HG02981 (cell line): ENCODE measurements around the gene SHQ1.
"Not testable (repeated sequence)": the region's sequence is repeated elsewhere in the genome, so short reads cannot be mapped to it uniquely, and the experiment has no call there.

Experiments
- ATAC-seq: cut with Tn5 transposase; IDR thresholded peaks from one replicate; pipeline ENCODE4 v1.9.1; 2021; ENCODE audit warnings: mild to moderate bottlenecking, moderate library complexity; ENCODE audit not compliant: unreplicated experiment

Gene SHQ1

DNA sequence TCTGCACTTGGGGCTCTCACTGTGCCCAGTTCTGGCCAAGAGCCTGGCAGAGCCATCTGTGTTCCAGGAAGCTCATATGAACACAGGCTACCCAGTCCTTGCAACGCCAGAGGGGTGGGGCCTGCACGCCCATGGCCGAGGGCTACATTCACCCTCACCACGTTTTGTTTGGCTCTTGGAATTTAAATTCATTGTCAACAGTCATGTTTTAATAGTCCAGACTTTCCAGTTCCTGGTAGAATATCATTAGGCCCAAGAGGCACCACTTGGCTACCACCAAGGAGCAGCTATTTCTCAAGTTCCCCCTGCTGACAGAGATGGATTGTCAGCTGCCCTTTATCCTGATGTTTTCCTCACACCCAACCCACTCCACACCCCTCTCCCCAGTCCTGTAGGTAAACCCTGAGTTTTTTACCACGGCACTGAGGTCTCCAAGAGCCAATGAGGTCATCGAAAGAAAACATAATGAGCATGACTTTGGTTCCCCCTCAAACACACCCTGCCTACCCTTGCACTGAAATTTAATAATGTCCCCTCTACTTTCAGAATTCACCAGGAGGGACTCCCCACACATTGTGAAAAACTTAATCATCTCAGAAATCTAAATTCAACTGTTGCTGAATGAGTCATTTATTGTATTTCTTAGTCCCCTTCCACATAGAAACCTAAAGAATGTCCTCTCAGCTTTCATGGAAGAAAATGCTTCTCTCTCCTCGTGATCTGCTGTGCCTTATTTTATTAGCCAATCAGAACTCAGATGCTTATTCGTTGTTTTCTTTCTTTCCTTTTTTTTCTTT lies 125.1 kb downstream of the SHQ1 start:
- peak; percentile 68 for ATAC-seq

GRCh38 chr3:72721683-72722381 lies 126.4 kb downstream of the SHQ1 start:
- no peak for ATAC-seq

GRCh38 chr3:72720566-72720965 lies 127.7 kb downstream of the SHQ1 start:
- ATAC-seq, result no peak

GRCh38 chr3:72719137-72719536 lies 129.1 kb downstream of the SHQ1 start:
- ATAC-seq, result no peak

GRCh38 chr3:72714135-72714534 lies 134.1 kb downstream of the SHQ1 start:
- ATAC-seq, result not testable (repeated sequence)

DNA sequence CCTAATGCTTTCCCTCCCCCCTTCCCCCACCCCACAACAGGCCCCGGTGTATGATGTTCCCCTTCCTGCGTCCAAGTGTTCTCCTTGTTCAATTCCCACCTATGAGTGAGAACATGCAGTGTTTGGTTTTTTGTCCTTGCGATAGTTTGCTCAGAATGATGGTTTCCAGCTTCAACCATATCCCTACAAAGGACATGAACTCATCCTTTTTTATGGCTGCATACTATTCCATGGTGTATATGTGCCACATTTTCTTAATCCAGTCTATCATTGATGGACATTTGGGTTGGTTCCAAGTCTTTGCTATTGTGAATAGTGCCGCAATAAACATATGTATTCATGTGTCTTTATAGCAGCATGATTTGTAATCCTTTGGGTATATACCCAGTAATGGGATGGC lies 137.8 kb downstream of the SHQ1 start:
- not testable (repeated sequence) for ATAC-seq

DNA sequence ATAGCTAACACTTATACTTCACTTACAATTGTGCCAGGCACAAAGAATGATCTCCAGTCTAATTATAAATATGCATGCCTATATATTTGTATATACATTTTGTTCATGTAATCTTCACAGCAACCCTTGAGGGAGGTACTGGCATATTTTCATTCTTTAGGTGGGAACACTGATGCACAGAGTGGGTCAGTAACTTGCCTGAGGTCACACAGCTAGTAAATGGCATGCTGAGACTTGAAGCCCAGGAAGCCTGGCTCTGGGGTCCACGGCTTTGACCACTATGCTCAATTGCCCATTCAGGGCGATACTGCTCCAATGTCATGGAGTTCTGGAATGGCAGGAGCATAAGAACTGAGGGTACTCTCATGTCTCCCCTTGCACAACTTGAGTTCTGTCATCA lies 139.8 kb downstream of the SHQ1 start:
- ATAC-seq, result no peak

DNA sequence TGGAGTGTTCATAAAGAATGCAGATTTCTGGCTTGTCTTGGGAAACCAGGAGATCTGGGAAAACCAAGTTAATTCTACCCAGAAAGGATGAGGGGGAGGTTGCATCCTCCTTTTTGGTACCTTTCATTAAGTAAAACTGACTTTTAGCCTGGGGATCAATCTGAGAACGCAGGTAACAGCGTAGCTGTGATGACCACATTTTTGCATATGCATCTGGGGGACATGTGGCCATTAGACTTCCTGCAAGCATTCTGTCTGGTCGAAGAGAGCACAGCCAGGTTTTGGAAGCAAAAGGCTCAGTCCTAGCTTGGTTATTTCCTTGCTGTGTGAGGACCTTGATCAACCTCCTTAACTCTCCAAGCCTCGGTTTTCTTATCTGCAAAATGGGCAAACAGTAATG lies 145.2 kb downstream of the SHQ1 start:
- no peak for ATAC-seq

DNA sequence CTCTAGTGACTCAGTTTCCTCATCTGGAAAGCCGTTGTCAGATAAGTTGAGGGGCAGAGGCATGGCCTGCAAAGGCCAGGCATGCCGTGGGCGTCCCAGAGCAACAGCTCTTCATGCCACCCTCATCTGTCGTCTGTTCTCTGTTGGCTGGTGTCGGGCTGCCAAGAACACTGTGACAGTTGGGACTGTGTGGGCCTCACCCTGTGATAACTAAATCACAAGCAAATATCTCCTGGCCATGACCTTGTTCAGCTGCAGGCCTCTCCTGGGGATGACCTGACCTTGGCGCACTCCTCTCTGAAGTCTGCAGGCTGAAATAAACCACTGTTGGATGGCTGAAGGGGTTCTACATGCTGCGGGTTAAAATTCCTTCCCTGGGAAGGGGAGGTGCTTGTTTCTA lies 145.9 kb downstream of the SHQ1 start:
- no peak for ATAC-seq

GRCh38 chr3:72700106-72700505 lies 148.1 kb downstream of the SHQ1 start:
- no peak for ATAC-seq

- no peak for ATAC-seq
Observed at GRCh38 chr3:72699631-72700030, 148.6 kb downstream of the SHQ1 start.
